Upper lobe of right lung (tissue), 1 donor: ENCODE measurements around the gene KIAA0232. TPM values are rescaled to one million over a fixed set of nuclear protein-coding genes. Genes with fewer than 3 reads are reported as not detected.

Experiments
- ATAC-seq: fragments of 200-7000 bp; cut with Tn5 transposase; one replicate; pipeline ENCODE4 v1.9.1; 2020; ENCODE audit warnings: mild to moderate bottlenecking, moderate library complexity
- DNase-seq: peaks from one replicate; pipeline ENCODE4 v3.0.0-alpha.2; 2020
- H3K27ac ChIP-seq: fragments of 200-600 bp; one replicate; pipeline ENCODE4 v1.8.0; 2022
- H3K27me3 ChIP-seq: fragments of 200-600 bp; one replicate; pipeline ENCODE4 v1.8.0; 2022; ENCODE audit warnings: mild to moderate bottlenecking
- H3K36me3 ChIP-seq: fragments of 200-600 bp; one replicate; pipeline ENCODE4 v1.8.0; 2022
- H3K4me1 ChIP-seq: fragments of 200-600 bp; one replicate; pipeline ENCODE4 v1.8.0; 2022
- H3K4me3 ChIP-seq: fragments of 200-600 bp; one replicate; pipeline ENCODE4 v1.8.0; 2022; ENCODE audit warnings: mild to moderate bottlenecking
- H3K9me3 ChIP-seq: fragments of 200-600 bp; one replicate; pipeline ENCODE4 v1.8.0; 2022
- CTCF ChIP-seq: fragments of 200-600 bp; IDR thresholded peaks from one replicate; pipeline ENCODE4 v1.8.0; 2022; ENCODE audit warnings: antibody characterized with exemption
- intact Hi-C: fragments of 100-400 bp; cut with DNase I; formaldehyde crosslinking; loops from one replicate; pipeline ENCODE4 v1.11.0; 2022
- total RNA-seq: library from RNA; stranded (reverse); fragmentation: NEBNext Ultra II Directional; extraction: Animal tissue kit (Norgen Biotek cat#: 25700); gene quantifications from one replicate; pipeline ENCODE4 v1.2.1, GENCODE V29; 2021
- donor health status: DM: no; HTN: yes; CAD: no; lungs with severe emphysema.

The KIAA0232 gene
- total RNA-seq, 1 donor from 2014 or later: 30.9 TPM

GRCh38 chr4:6767748-6768538, 14.6 kb upstream of the KIAA0232 start:
- no peak for TF ChIP-seq CTCF
- no peaks in the 10 kb centered on the region for H3K27me3 ChIP-seq
- intact Hi-C loops: no loop called here
- H3K4me1 ChIP-seq: peaks cover 3% of the 10 kb centered on the region
- no peak overlapping the region for H3K27ac ChIP-seq
- H3K36me3 ChIP-seq: no peaks in the 10 kb centered on the region
- ATAC-seq (peak; percentile 20), DNase-seq (peak; percentile 61)
- no peak overlapping the region for H3K4me3 ChIP-seq
- H3K9me3 ChIP-seq: no peaks in the 10 kb centered on the region

- no peaks in the 10 kb centered on the region for H3K36me3 ChIP-seq
- H3K4me3 ChIP-seq: no peak overlapping the region
- ATAC-seq (peak; percentile 79), DNase-seq (peak; percentile 58)
- no peaks in the 10 kb centered on the region for H3K27me3 ChIP-seq
- H3K27ac ChIP-seq: no peak overlapping the region
- TF ChIP-seq CTCF: no peak
- H3K9me3 ChIP-seq: no peaks in the 10 kb centered on the region
- intact Hi-C loops: no loop called here
- H3K4me1 ChIP-seq: peaks cover 3% of the 10 kb centered on the region
Measured at GRCh38 chr4:6768539-6768905, 14.0 kb upstream of the KIAA0232 start.

GRCh38 chr4:6769233-6769988, 13.1 kb upstream of the KIAA0232 start:
- Histone ChIP-seq H3K27ac (no peak overlapping the region), H3K36me3 (no peaks in the 10 kb centered on the region), H3K9me3 (no peaks in the 10 kb centered on the region), H3K27me3 (no peaks in the 10 kb centered on the region), H3K4me3 (no peak overlapping the region), H3K4me1 (peaks cover 3% of the 10 kb centered on the region)
- ATAC-seq (no peak), DNase-seq (peak; percentile 37)
- no peak for TF ChIP-seq CTCF
- intact Hi-C loops: no loop called here

GRCh38 chr4:6769989-6770420, 12.5 kb upstream of the KIAA0232 start:
- Histone ChIP-seq H3K4me1 (peaks cover 3% of the 10 kb centered on the region), H3K9me3 (no peaks in the 10 kb centered on the region), H3K4me3 (no peak overlapping the region), H3K27ac (no peak overlapping the region), H3K27me3 (no peaks in the 10 kb centered on the region), H3K36me3 (no peaks in the 10 kb centered on the region)
- no peak for TF ChIP-seq CTCF
- intact Hi-C loops: no loop called here
- DNase-seq (no peak), ATAC-seq (no peak)

GRCh38 chr4:6770581-6771228, 11.8 kb upstream of the KIAA0232 start:
- no peak overlapping the region for H3K27ac ChIP-seq
- no peaks in the 10 kb centered on the region for H3K9me3 ChIP-seq
- no peak overlapping the region for H3K4me3 ChIP-seq
- H3K27me3 ChIP-seq: no peaks in the 10 kb centered on the region
- DNase-seq: no peak
- no peaks in the 10 kb centered on the region for H3K36me3 ChIP-seq
- intact Hi-C loops: no loop called here
- peaks cover 3% of the 10 kb centered on the region for H3K4me1 ChIP-seq
- no peak for TF ChIP-seq CTCF
- no peak for ATAC-seq
